HG02870 (cell line): ENCODE measurements around the gene MYADML2.
"Not testable (repeated sequence)": the region's sequence is repeated elsewhere in the genome, so short reads cannot be mapped to it uniquely, and the experiment has no call there.

Experiments used
- ATAC-seq: cut with Tn5 transposase; IDR thresholded peaks from one replicate; pipeline ENCODE4 v1.9.1; 2021; ENCODE audit warnings: mild to moderate bottlenecking, moderate library complexity; ENCODE audit not compliant: unreplicated experiment

The MYADML2 gene, protein sequence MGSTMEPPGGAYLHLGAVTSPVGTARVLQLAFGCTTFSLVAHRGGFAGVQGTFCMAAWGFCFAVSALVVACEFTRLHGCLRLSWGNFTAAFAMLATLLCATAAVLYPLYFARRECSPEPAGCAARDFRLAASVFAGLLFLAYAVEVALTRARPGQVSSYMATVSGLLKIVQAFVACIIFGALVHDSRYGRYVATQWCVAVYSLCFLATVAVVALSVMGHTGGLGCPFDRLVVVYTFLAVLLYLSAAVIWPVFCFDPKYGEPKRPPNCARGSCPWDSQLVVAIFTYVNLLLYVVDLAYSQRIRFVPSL

DNA sequence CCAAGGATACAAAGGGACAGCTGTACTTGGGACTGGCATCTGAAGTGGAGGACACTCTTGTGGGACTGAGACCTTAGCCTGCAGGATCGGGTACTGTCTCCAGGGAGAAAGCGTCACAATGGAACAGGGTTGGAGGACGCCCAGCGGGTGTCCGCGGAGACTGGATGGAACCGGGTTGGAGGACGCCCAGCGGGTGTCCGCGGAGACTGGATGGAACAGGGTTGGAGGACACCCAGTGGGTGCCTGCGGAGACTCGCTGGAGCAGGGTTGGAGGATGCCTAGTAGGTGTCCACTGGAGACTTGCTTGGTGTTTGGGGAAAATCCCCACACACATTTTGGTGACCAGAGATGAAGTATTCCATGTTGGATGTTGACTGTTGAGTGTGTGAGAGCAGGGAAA, at the start of gene MYADML2:
TSS of gene MYADML2 (minus strand) at position 45 of the 400 bp plus-strand sequence. CDS start 5,492 bp downstream, outside the sequence.
- ATAC-seq = no peak

DNA sequence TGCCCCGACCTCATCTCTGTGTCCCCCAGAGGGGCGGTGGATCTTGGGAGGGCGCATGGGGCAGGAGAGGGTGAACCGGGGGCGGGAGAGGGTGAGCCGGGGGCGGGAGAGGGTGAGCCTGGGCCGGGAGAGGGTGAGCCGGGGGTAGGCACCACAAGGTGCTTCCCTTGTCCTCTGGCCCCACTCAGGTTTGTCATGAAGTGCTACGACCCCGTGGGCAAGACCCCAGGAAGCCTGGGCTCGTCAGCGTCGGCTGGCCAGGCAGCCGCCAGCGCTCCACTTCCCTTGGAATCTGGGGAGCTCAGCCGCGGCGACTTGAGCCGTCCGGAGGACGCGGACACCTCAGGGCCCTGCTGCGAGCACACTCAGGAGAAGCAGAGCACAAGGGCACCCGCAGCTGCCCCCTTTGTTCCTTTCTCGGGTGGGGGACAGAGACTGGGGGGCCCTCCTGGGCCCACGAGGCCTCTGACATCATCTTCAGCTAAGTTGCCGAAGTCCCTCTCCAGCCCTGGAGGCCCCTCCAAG, 49.3 kb upstream of the MYADML2 start:
- no peak for ATAC-seq

GRCh38 chr17:81995463-81996231, 48.6 kb upstream of the MYADML2 start:
- ATAC-seq = no peak

DNA sequence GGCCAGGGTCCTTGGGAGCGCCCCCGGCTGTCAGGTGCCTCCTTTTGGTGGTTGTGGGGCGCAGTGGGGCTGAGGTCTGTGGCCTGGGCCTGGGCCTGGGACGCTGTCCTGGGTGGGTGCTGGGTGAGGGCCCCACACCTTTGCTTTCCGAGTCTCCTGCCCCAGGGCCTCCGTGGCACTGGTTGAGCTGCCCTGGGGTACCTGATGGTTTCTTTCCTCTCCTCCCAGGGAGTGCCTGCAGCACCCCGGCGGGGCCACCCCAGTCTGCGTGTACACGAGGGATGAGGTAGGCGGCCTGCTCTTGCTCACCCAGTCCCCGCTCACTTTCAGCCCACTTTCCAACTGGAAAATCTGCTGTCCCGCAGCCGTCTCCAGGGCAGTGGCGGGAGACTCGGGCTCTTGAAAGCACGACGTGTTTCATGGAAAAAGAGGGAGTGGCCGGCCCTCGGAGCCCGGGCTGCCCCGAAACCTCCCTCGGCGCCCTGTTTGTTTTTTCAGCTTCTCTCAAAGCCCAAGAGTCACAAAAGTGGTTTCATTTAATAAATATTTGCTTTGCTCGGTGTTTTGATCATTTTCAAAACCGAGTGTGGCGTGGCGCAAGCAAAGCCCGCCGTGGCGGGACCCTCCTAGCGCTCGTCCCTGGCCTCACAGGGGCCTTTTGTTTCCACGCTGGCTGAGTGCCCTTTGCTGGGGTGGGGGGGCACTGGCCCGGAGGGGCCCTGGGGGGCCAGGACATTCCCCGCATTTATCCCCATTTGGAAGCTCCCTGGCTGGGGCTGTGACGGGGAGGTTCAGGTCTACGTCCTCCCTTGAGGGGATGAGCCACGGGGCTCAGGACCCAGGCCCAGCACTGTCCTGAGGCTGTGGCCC, 47.8 kb upstream of the MYADML2 start:
- no peak for ATAC-seq

GRCh38 chr17:81993729-81994592, 46.9 kb upstream of the MYADML2 start:
- no peak for ATAC-seq

GRCh38 chr17:81992306-81993102, 45.5 kb upstream of the MYADML2 start:
- no peak for ATAC-seq

- ATAC-seq = no peak
Observed at GRCh38 chr17:81991684-81992305, 44.8 kb upstream of the MYADML2 start.

- no peak for ATAC-seq
Observed at GRCh38 chr17:81990836-81991683, 44.0 kb upstream of the MYADML2 start.

GRCh38 chr17:81987161-81987770, 40.2 kb upstream of the MYADML2 start:
- ATAC-seq = no peak

DNA sequence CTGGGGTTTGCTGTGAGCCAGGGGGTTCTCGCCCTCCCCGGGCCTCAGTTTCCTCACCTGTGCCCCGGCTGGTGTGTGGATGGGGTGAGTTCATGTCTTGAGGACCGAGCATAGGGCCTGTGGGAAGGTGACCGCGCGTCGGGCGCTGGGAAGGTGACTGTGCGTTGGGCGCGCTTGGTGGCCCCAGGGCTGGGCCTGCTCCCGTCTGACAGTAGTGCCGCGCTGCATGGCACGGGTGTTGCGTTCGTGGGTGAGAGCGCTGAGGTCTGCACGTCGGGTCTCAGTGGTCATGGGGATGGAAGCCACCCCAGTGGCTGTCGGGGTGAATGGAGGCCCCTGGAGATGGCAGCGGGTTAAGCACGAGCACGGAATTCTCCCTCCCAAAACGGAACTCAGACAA, 39.6 kb upstream of the MYADML2 start:
- ATAC-seq = no peak

DNA sequence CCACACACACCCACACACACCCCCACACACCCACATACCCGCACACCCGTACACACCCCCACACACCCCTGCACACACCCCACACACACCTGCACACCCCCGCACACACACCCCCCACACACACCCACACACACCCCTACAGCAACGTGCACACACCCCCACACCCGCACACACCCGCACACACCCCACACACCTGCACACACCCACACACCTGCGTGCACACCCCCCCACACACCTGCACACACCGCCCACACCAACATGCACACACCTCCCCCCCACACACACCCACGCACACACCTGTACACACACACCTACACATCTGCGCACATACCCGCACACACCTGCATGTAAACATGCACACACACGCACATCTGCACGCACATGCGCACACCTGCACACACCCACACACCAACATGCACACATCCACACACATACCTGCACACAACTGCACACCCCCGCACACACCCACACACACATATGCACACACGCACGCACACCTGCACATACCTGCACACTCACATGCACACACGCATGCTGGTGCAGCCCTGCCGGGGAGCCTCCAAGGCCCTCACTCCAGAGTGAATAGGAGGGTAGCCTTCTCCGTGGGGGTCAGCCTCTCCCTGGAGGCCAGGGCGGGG, 37.9 kb upstream of the MYADML2 start:
- no peak for ATAC-seq

GRCh38 chr17:81983639-81984373, 36.8 kb upstream of the MYADML2 start:
- ATAC-seq = no peak

- no peak for ATAC-seq
Observed at GRCh38 chr17:81983011-81983638, 36.1 kb upstream of the MYADML2 start.

DNA sequence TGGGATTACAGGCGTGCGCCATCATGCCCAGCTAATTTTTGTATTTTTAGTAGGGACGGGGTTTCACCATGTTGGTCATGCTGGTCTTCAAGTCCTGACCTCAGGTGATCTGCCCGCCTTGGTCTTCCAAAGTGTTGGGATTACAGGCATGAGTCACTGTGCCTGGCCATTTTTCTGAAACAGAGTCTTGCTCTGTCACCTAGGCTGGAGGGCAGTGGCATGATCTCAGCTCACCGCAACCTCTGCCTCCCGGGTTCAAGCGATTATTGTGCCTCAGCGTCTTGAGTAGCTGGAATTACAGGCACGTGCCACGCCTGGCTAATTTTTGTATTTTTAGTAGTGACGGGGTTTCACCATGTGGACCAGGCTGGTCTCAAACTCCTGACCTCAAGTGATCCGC, 34.5 kb upstream of the MYADML2 start:
- not testable (repeated sequence) for ATAC-seq

GRCh38 chr17:81980707-81981343, 33.8 kb upstream of the MYADML2 start:
- ATAC-seq = no peak
